ENCODE results near the gene LIPN.

GRCh38 chr10:88754287-88754686 is 5.5 kb upstream of the LIPN start:
- no peak for TF ChIP-seq CTCF (conservative IDR thresholded peaks at IDR 0.05; ENCODE audit: low read length)
- TF ChIP-seq EZH2phosphoT487 (IDR thresholded peaks at IDR 0.05; ENCODE audit: borderline replicate concordance, low read depth, low read length), result no peak
